Transverse colon (tissue), 4 donors: ENCODE data around the gene PCDHB5. TPM values are rescaled to one million over a fixed set of nuclear protein-coding genes. Genes with fewer than 3 reads are reported as not detected.
"Not testable (repeated sequence)": the region's sequence is repeated elsewhere in the genome, so short reads cannot be mapped to it uniquely, and the experiment has no call there.

Source experiments
- DNase-seq: peaks from one replicate; pipeline ENCODE4 v3.0.0-alpha.2; 2019
- H3K27ac ChIP-seq, 4 donors: fragments of 200-600 bp; sonication (generic); 2 replicates each; pipeline ENCODE4 v1.5.1; 2016 to 2018; ENCODE audit warnings: inconsistent platforms in 4 of 4
- H3K27me3 ChIP-seq: fragments of 200-600 bp; sonication (generic); 2 replicates; pipeline ENCODE4 v1.5.1; 2017; ENCODE audit warnings: inconsistent platforms
- H3K36me3 ChIP-seq, 4 donors: fragments of 200-600 bp; sonication (generic); 2 replicates each; pipeline ENCODE4 v1.5.1; 2017 to 2019; ENCODE audit warnings: inconsistent platforms in 4 of 4
- H3K4me1 ChIP-seq, 4 donors: fragments of 200-600 bp; sonication (generic); 2 replicates each; pipeline ENCODE4 v1.5.1; 2017 to 2020; ENCODE audit warnings: inconsistent platforms in 4 of 4
- H3K4me3 ChIP-seq, 4 donors: fragments of 200-600 bp; sonication (generic); 1 replicate in 1 of 4; 2 replicates in 3 of 4; pipeline versions ENCODE4 v1.5.1 to v1.6.1; 2017 to 2019; ENCODE audit warnings: inconsistent platforms in 4 of 4
- H3K9me3 ChIP-seq, 2 donors: fragments of 200-600 bp; sonication (generic); 2 replicates each; pipeline ENCODE4 v1.5.1; 2017 to 2019; ENCODE audit warnings: inconsistent platforms in 2 of 2
- CTCF ChIP-seq, 5 experiments: fragments of 200-600 bp in 3 of 5; fragments of 450-650 bp in 2 of 5; sonication (generic) in 3 of 5; IDR thresholded peaks; 1 replicate in 2 of 5; 2 replicates in 3 of 5; pipeline ENCODE4 v1.5.1; 2016 to 2017; ENCODE audit warnings: antibody characterized with exemption in 5 of 5, inconsistent platforms in 3 of 5, mild to moderate bottlenecking in 2 of 5, moderate library complexity in 1 of 5
- EP300 ChIP-seq: sonication (generic); formaldehyde crosslinking; IDR thresholded peaks from one replicate; pipeline ENCODE4 v1.6.1; 2017; ENCODE audit warnings: antibody characterized with exemption, low read depth
- POLR2A ChIP-seq: fragments of 450-650 bp; IDR thresholded peaks from one replicate; pipeline ENCODE4 v1.6.1; 2016; ENCODE audit warnings: antibody characterized with exemption, mild to moderate bottlenecking, moderate library complexity
- POLR2AphosphoS5 ChIP-seq, 3 donors: sonication (generic); formaldehyde crosslinking; IDR thresholded peaks; one replicate each; pipeline ENCODE4 v1.6.1; 2016; ENCODE audit warnings: antibody characterized with exemption in 3 of 3
- WGBS, 2 donors: methylation state at CpG; one replicate each; pipeline ENCODE4 v1.1.5; 2018; ENCODE audit warnings: low coverage in 1 of 2; 5-methylcytosine and 5-hydroxymethylcytosine counted together
- in situ Hi-C, 4 donors: fragments of 200-750 bp; cut with MboI; loops; one replicate each; pipeline versions ENCODE4 v1.15.0 to v1.15.1; 2017; ENCODE audit warnings: low sequenced_read_pairs in 3 of 4, low pct_ligation_motif_present in 1 of 4, low pct_unique_long_range_greater_than_20kb in 1 of 4
- intact Hi-C: fragments of 100-400 bp; cut with DNase I; formaldehyde crosslinking; loops from one replicate; pipeline ENCODE4 v1.15.1; 2023; ENCODE audit warnings: low total_unique reads
- total RNA-seq, 4 donors: library from RNA; depleted of rRNA; stranded (reverse); fragments of >200 nt; gene quantifications; one replicate each; pipeline ENCODE4 v1.1.0, GENCODE V29; 2016

Gene PCDHB5
- total RNA-seq, 4 donors from 2014 or later = 1.1 to 3.0 (median 1.3) TPM; not detected in 1

GRCh38 chr5:141119250-141119649 lies 15.8 kb upstream of the PCDHB5 start:
- DNase-seq = no peak
- intact Hi-C loops (no loop called here), in situ Hi-C loops (no loop called here)
- Histone ChIP-seq H3K27me3 (peaks cover 6% of the 10 kb centered on the region), H3K4me1 (no peaks in the 10 kb centered on the region), H3K9me3 (peaks cover 22 to 24% of the 10 kb centered on the region in 2 donors), H3K36me3 (no peaks in the 10 kb centered on the region), H3K4me3 (no peak overlapping the region), H3K27ac (no peak overlapping the region)
- TF ChIP-seq EP300 (no peak), POLR2A (no peak), CTCF (IDR thresholded peaks at IDR 0.05) (no peak), POLR2AphosphoS5 (IDR thresholded peaks at IDR 0.05) (no peak)
- 45 to 49% methylated on average over 2 of the region's 2 CpGs for WGBS, 2 donors

- intact Hi-C loops = no loop called here
- in situ Hi-C loops = no loop called here
- TF ChIP-seq POLR2AphosphoS5 (IDR thresholded peaks at IDR 0.05) = no peak
- no peak for TF ChIP-seq EP300
- no peak for TF ChIP-seq POLR2A
- peak in 2 of 5 experiments; percentile 14 to 16 for TF ChIP-seq CTCF (IDR thresholded peaks at IDR 0.05)
- peaks cover 7% of the 10 kb centered on the region for H3K27me3 ChIP-seq
- DNase-seq = no peak
- H3K27ac ChIP-seq = no peak within 1 kb of the TSS
- H3K4me1 ChIP-seq = no peaks in the 10 kb centered on the region
- 53 to 54% methylated on average over 16 of the region's 16 CpGs for WGBS, 2 donors
- peak within 1 kb of the TSS in 1 of 4 donors; percentile 13 for H3K4me3 ChIP-seq
- H3K9me3 ChIP-seq = peaks cover 2 to 9% of the 10 kb centered on the region in 2 donors
- H3K36me3 ChIP-seq = no peaks in the 10 kb centered on the region
Measured at GRCh38 chr5:141121563-141121962, 13.4 kb upstream of the PCDHB5 start, which contains the start of gene PCDHB4. Gene PCDHB4 (plus strand): TSS chr5:141121818. CDS start chr5:141121999, 181 bp downstream.

- Histone ChIP-seq H3K4me3 (peak overlapping the region in 1 of 4 donors; percentile 13), H3K9me3 (peaks cover 0 to 9% of the 10 kb centered on the region in 2 donors), H3K27ac (no peak overlapping the region), H3K27me3 (peaks cover 7% of the 10 kb centered on the region), H3K36me3 (no peaks in the 10 kb centered on the region), H3K4me1 (no peaks in the 10 kb centered on the region)
- no peak for DNase-seq
- 56 to 61% methylated on average over 10 to 12 of the region's 12 CpGs for WGBS, 2 donors
- in situ Hi-C loops (no loop called here), intact Hi-C loops (no loop called here)
- no peak for TF ChIP-seq POLR2A
- no peak for TF ChIP-seq EP300
- no peak for TF ChIP-seq CTCF (IDR thresholded peaks at IDR 0.05)
- TF ChIP-seq POLR2AphosphoS5 (IDR thresholded peaks at IDR 0.05) = no peak
Measured at GRCh38 chr5:141121985-141122384, 13.0 kb upstream of the PCDHB5 start.

GRCh38 chr5:141123396-141124135 lies 11.4 kb upstream of the PCDHB5 start:
- H3K36me3 ChIP-seq, intact Hi-C loops, H3K4me3 ChIP-seq, H3K9me3 ChIP-seq, DNase-seq, H3K4me1 ChIP-seq, H3K27ac ChIP-seq, in situ Hi-C loops, H3K27me3 ChIP-seq: not testable (repeated sequence)
- 66% methylated on average over 51 of the region's 73 CpGs; no CpG with 5 or more reads in 1 of the 2 donors for WGBS, 2 donors
